ENCODE data around the gene KLK15.
"Not testable (repeated sequence)": the region's sequence is repeated elsewhere in the genome, so short reads cannot be mapped to it uniquely, and the experiment has no call there.

Gene KLK15

GRCh38 chr19:50796128-50796633 is 37.2 kb downstream of the KLK15 start:
- DNase-seq (ENCODE audit: low read depth): no peak

GRCh38 chr19:50795664-50796073 is 37.7 kb downstream of the KLK15 start:
- no peak for DNase-seq (ENCODE audit: low read depth)

- DNase-seq (ENCODE audit: low read depth): no peak
Observed at GRCh38 chr19:50794876-50795663, 38.3 kb downstream of the KLK15 start.

- no peak for DNase-seq (ENCODE audit: low read depth)
Observed at GRCh38 chr19:50794074-50794875, 39.1 kb downstream of the KLK15 start.

- DNase-seq (ENCODE audit: low read depth): no peak
Observed at GRCh38 chr19:50793558-50794065, 39.8 kb downstream of the KLK15 start.

GRCh38 chr19:50792272-50793250 is 40.8 kb downstream of the KLK15 start:
- no peak for DNase-seq (ENCODE audit: low read depth)

GRCh38 chr19:50791594-50792271 is 41.6 kb downstream of the KLK15 start:
- no peak for DNase-seq (ENCODE audit: low read depth)

GRCh38 chr19:50790922-50791467 is 42.4 kb downstream of the KLK15 start:
- DNase-seq (ENCODE audit: low read depth): no peak

- no peak for DNase-seq (ENCODE audit: low read depth)
Observed at GRCh38 chr19:50790396-50790795, 43.0 kb downstream of the KLK15 start, which contains the start of gene ACP4. Gene ACP4 (plus strand): TSS chr19:50790415. CDS start chr19:50790415, 0 bp downstream.

- no peak for DNase-seq (ENCODE audit: low read depth)
Observed at GRCh38 chr19:50785329-50785728, 48.0 kb downstream of the KLK15 start.

GRCh38 chr19:50784710-50785109 is 48.7 kb downstream of the KLK15 start:
- DNase-seq (ENCODE audit: low read depth): no peak

- DNase-seq (ENCODE audit: low read depth): not testable (repeated sequence)
Observed at GRCh38 chr19:50783848-50784152, 49.6 kb downstream of the KLK15 start.

GRCh38 chr19:50780753-50781435 is 52.5 kb downstream of the KLK15 start:
- no peak for DNase-seq (ENCODE audit: low read depth)

GRCh38 chr19:50779504-50780457 is 53.6 kb downstream of the KLK15 start:
- DNase-seq (ENCODE audit: low read depth): no peak

- no peak for DNase-seq (ENCODE audit: low read depth)
Observed at GRCh38 chr19:50778906-50779430, 54.4 kb downstream of the KLK15 start.

GRCh38 chr19:50777830-50778303 is 55.5 kb downstream of the KLK15 start:
- no peak for DNase-seq (ENCODE audit: low read depth)

GRCh38 chr19:50777261-50777660 is 56.1 kb downstream of the KLK15 start:
- DNase-seq (ENCODE audit: low read depth): no peak

- no peak for DNase-seq (ENCODE audit: low read depth)
Observed at GRCh38 chr19:50776131-50776530, 57.2 kb downstream of the KLK15 start.
